DND-41 (cell line): ENCODE measurements around the gene DPH1.

Source experiments
- ATAC-seq: fragments of 200-7000 bp; cut with Tn5 transposase; 3 replicates; pipeline ENCODE4 v1.9.1; 2021; ENCODE audit warnings: low read depth; ENCODE audit not compliant: insufficient read depth
- DNase-seq: peaks from one replicate; pipeline ENCODE4 v3.0.0-alpha.2; 2020
- H2AFZ ChIP-seq: 2 replicates; pipeline ENCODE4 v1.6.0; 2012; ENCODE audit warnings: low read depth, low read length
- H3K27ac ChIP-seq: 2 replicates; pipeline ENCODE4 v1.5.1; 2012; ENCODE audit warnings: low read length, inconsistent platforms
- H3K27me3 ChIP-seq: fragments of 200-600 bp; sonication (generic); 2 replicates; pipeline ENCODE4 v1.6.0; 2012; ENCODE audit warnings: low read length, mild to moderate bottlenecking, inconsistent platforms; ENCODE audit not compliant: insufficient read depth, poor library complexity
- H3K36me3 ChIP-seq: 2 replicates; pipeline ENCODE4 v1.5.1; 2012; ENCODE audit warnings: low read length, inconsistent platforms; ENCODE audit not compliant: insufficient read depth
- H3K4me1 ChIP-seq: 2 replicates; pipeline ENCODE4 v1.5.1; 2012; ENCODE audit warnings: mild to moderate bottlenecking, low read length; ENCODE audit not compliant: insufficient read depth
- H3K4me2 ChIP-seq: 2 replicates; pipeline ENCODE4 v1.6.0; 2012; ENCODE audit warnings: mild to moderate bottlenecking, moderate library complexity, low read length, inconsistent platforms; ENCODE audit not compliant: insufficient read depth
- H3K4me3 ChIP-seq, 2 experiments: fragments of 200-600 bp in 1 of 2; shearing (Covaris generic) in 1 of 2; 2 replicates each; pipeline ENCODE4 v1.5.1; 2012 to 2016; ENCODE audit warnings: inconsistent platforms in 2 of 2, low read length in 2 of 2, mild to moderate bottlenecking in 2 of 2, low read depth in 1 of 2, moderate library complexity in 1 of 2
- H3K79me2 ChIP-seq: 2 replicates; pipeline ENCODE4 v1.6.0; 2012; ENCODE audit warnings: low read length, inconsistent platforms; ENCODE audit not compliant: insufficient read depth
- H3K9ac ChIP-seq: 2 replicates; pipeline ENCODE4 v1.6.0; 2012; ENCODE audit warnings: low read depth, mild to moderate bottlenecking, inconsistent platforms, low read length, moderate library complexity
- H3K9me3 ChIP-seq: 2 replicates; pipeline ENCODE4 v1.5.1; 2012; ENCODE audit warnings: low read length, moderate library complexity, mild to moderate bottlenecking, inconsistent platforms; ENCODE audit not compliant: insufficient read depth, severe bottlenecking
- H4K20me1 ChIP-seq: 2 replicates; pipeline ENCODE4 v1.6.0; 2012; ENCODE audit warnings: low read length; ENCODE audit not compliant: insufficient read depth
- EZH2 ChIP-seq: IDR thresholded peaks from 3 replicates; pipeline ENCODE4 v1.6.1; 2012; ENCODE audit warnings: borderline replicate concordance, low read depth, mild to moderate bottlenecking, moderate library complexity, low read length, inconsistent platforms; ENCODE audit not compliant: severe bottlenecking
- TF ChIP-seq, protein P1 (sequence below): IDR thresholded peaks from 2 replicates; pipeline ENCODE4 v1.5.1; 2012; ENCODE audit warnings: borderline replicate concordance, low read length, moderate library complexity, mild to moderate bottlenecking; ENCODE audit not compliant: poor library complexity, severe bottlenecking; ENCODE audit errors: extremely low read depth

The DPH1 gene

DNA sequence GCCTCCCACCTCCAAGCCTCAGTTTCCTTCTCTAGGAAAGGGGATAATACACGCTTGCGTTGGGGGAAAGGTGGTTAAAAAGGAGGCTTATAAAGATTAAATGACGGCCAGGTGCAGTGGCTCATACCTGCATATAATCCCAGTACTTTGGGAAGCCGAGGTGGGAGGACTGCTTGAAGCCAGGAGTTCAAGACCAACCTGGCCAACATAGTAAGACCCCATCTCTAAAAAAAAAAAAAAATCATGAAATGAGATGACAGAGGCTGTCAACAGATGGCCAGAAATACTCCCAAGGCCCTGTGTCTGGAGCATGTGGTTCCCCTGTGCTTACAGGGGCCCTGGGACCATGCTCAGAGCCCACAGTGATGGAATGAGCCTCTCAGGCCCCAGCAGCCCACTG lies 35.2 kb upstream of the DPH1 start:
- no peak for ATAC-seq
- Histone ChIP-seq H3K9me3 (no peaks in the 10 kb centered on the region), H3K4me1 (no peaks in the 10 kb centered on the region), H4K20me1 (no peaks in the 10 kb centered on the region), H3K27ac (no peak overlapping the region), H3K36me3 (no peaks in the 10 kb centered on the region), H3K4me3 (no peak overlapping the region), H3K9ac (no peak overlapping the region), H3K79me2 (no peaks in the 10 kb centered on the region), H3K27me3 (no peaks in the 10 kb centered on the region), H3K4me2 (no peak overlapping the region), H2AFZ (no peak overlapping the region)
- DNase-seq: no peak
- no peak for TF ChIP-seq EZH2
- TF ChIP-seq, protein P1, sequence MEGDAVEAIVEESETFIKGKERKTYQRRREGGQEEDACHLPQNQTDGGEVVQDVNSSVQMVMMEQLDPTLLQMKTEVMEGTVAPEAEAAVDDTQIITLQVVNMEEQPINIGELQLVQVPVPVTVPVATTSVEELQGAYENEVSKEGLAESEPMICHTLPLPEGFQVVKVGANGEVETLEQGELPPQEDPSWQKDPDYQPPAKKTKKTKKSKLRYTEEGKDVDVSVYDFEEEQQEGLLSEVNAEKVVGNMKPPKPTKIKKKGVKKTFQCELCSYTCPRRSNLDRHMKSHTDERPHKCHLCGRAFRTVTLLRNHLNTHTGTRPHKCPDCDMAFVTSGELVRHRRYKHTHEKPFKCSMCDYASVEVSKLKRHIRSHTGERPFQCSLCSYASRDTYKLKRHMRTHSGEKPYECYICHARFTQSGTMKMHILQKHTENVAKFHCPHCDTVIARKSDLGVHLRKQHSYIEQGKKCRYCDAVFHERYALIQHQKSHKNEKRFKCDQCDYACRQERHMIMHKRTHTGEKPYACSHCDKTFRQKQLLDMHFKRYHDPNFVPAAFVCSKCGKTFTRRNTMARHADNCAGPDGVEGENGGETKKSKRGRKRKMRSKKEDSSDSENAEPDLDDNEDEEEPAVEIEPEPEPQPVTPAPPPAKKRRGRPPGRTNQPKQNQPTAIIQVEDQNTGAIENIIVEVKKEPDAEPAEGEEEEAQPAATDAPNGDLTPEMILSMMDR: no peak

DNA sequence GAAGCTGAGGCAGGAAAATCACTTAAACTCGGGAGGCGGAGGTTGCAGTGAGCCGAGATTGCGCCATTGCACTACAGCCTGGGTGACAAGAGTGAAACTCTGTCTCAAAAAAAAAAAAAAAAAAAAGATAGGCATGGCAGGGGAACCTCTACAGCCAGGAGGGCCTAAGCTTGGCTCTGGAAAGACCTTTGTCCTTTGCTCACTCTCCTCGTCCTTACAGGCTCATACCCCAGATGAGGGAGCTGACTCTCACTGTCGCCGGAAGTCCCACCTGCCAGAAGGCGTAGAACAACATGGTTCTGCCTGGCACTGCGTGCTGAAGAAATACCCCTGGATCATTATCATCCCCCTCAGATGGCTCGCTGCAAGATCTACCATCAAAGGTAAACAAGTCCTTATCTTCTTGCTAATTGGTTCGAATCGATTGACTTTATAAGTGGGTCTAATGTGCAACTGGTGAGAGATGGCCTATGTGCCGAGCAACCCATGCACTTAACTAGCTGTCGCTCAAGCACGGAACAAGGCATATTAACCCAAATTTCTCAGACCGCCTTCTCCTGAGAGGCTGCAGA lies 34.5 kb upstream of the DPH1 start:
- no peaks in the 10 kb centered on the region for H3K27me3 ChIP-seq
- no peaks in the 10 kb centered on the region for H4K20me1 ChIP-seq
- H3K4me3 ChIP-seq: no peak overlapping the region
- TF ChIP-seq, protein P1: no peak
- TF ChIP-seq EZH2: no peak
- no peak overlapping the region for H2AFZ ChIP-seq
- H3K4me1 ChIP-seq: no peaks in the 10 kb centered on the region
- H3K9me3 ChIP-seq: no peaks in the 10 kb centered on the region
- no peak overlapping the region for H3K4me2 ChIP-seq
- no peaks in the 10 kb centered on the region for H3K79me2 ChIP-seq
- ATAC-seq (no peak), DNase-seq (no peak)
- H3K27ac ChIP-seq: no peak overlapping the region
- no peaks in the 10 kb centered on the region for H3K36me3 ChIP-seq
- no peak overlapping the region for H3K9ac ChIP-seq

DNA sequence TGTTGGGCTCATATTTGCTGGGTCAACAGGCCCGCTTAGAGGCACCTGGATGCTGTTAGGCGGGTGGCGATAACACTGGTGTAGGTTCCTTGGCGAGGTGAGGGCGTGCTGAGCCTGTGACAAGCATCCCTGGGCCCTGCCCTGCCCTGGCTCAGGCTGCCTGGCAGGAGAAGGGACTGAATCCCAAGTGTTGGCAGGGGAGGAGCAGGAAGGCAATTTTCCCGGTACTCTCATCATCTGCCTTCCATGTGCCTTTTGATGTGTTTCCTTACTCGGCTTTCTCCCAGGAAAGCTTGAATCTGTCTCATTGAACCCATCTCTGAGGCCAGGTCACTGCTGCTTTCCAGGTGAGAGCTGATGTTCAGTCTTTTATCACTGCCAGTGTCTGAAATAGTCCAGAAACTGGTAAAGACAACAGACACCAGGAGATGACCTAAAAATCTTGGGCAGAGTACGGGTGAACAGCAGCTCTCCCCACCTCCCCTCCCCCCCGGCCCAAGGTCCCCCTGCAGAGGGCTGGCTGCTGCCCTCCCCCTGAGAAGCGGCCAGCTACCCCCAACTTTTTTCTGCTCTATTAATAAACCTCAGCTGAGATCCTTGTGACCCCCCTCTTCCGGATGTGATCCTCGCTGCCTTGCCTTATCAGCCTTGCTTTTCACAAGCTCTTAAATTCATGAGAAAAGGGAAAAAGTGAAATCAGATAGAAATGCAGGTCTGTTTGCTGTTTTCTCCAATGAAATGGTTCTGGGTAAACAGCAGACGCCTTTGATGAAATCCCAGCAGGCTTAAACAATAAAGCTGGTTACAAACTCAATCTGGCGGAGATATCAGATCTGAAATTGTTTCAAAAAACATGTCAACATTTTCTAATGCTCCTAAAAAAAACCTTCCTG lies 33.8 kb upstream of the DPH1 start:
- H3K9me3 ChIP-seq: no peaks in the 10 kb centered on the region
- no peak overlapping the region for H3K4me2 ChIP-seq
- H3K36me3 ChIP-seq: no peaks in the 10 kb centered on the region
- TF ChIP-seq, protein P1: no peak
- no peak for TF ChIP-seq EZH2
- no peaks in the 10 kb centered on the region for H3K79me2 ChIP-seq
- H4K20me1 ChIP-seq: no peaks in the 10 kb centered on the region
- ATAC-seq: no peak
- no peak overlapping the region for H2AFZ ChIP-seq
- no peaks in the 10 kb centered on the region for H3K4me1 ChIP-seq
- H3K27ac ChIP-seq: no peak overlapping the region
- no peak overlapping the region for H3K9ac ChIP-seq
- H3K27me3 ChIP-seq: no peaks in the 10 kb centered on the region
- no peak overlapping the region for H3K4me3 ChIP-seq
- no peak for DNase-seq
